ENCODE data around the gene SPATS2. TPM values are rescaled to one million over a fixed set of nuclear protein-coding genes. Genes with fewer than 3 reads are reported as not detected.

The SPATS2 gene
- total RNA-seq, 1 donor from 2014 or later = 18.2 TPM

DNA sequence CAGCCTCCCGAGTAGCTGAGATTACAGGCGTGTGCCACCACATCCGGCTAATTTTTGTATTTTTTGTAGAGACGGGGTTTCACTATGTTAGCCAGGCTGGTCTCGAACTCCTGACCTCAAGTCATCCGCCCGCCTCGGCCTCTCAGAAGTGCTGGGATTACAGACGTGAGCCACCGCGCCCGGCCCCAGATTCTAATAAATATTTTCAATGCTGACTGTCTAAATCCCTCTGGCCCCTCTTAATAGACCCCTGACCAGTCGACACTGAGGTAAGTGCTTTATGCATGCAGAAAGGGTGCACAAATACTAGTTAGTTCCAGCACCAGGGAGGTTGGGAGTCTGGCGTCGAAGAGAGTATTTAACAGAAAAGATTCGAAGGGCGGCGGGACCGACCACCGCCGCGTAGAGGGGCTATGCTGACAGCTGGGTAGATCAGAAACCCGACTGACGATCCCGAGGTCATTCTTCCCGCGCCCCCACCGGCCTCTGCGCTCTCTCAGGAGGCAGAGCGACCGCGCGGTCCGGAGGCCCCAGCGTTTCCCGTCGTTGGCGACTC is 1.1 kb upstream of the SPATS2 start:
- Histone ChIP-seq H3K4me3 (ENCODE audit: low read depth, low read length) (peak overlapping the region; percentile 86), H3K36me3 (ENCODE audit: control insufficient read depth, insufficient read depth, low read length) (no peaks in the 10 kb centered on the region), H3K27me3 (ENCODE audit: control insufficient read depth, insufficient read depth, low read length) (no peaks in the 10 kb centered on the region)
- TF ChIP-seq, protein P1, sequence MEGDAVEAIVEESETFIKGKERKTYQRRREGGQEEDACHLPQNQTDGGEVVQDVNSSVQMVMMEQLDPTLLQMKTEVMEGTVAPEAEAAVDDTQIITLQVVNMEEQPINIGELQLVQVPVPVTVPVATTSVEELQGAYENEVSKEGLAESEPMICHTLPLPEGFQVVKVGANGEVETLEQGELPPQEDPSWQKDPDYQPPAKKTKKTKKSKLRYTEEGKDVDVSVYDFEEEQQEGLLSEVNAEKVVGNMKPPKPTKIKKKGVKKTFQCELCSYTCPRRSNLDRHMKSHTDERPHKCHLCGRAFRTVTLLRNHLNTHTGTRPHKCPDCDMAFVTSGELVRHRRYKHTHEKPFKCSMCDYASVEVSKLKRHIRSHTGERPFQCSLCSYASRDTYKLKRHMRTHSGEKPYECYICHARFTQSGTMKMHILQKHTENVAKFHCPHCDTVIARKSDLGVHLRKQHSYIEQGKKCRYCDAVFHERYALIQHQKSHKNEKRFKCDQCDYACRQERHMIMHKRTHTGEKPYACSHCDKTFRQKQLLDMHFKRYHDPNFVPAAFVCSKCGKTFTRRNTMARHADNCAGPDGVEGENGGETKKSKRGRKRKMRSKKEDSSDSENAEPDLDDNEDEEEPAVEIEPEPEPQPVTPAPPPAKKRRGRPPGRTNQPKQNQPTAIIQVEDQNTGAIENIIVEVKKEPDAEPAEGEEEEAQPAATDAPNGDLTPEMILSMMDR (IDR thresholded peaks at IDR 0.05; ENCODE audit: insufficient read depth, low read length, poor library complexity, severe bottlenecking) = peak; percentile 1
- DNase-seq (ENCODE audit: low read depth) = no peak

DNA sequence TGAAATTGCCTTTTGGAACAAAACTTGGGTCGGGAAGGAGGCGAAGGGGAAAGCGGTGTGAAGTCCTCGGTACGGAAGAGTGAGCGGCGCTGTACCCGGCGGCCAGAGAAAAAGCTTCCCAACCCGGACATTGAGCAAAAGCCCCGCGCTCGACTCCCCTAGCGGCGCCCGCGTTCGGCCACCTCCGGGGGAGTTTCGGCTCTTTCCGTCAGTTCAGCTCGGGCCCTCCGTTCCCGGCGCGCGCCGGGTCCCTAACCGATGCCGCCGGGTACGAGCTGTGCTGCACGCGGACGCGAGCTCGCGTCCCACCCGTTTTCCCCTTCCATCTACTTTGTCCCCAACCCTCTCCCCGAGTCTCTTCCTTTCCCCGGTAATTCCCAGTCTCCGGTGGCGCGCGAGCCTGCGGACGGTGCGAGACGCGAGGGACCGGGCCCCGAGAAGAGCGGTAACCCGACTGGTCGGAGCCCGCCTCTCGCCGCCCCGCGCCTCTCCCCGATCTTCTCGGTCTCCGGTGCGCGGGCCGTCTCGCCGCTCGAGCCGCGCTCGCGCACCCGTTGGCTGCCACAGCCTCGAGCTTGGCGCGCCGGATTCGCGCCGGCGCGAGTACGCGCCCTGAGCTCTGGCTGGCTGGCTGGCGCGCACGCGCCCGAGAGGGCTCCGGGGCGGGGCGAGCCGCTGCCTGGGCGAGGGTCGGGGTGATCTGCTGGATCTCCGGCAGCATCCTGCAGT is 446 bp upstream of the SPATS2 start:
- TF ChIP-seq, protein P1 (IDR thresholded peaks at IDR 0.05; ENCODE audit: insufficient read depth, low read length, poor library complexity, severe bottlenecking) = peak; percentile 0
- Histone ChIP-seq H3K4me3 (ENCODE audit: low read depth, low read length) (peak overlapping the region; percentile 86), H3K36me3 (ENCODE audit: control insufficient read depth, insufficient read depth, low read length) (no peaks in the 10 kb centered on the region), H3K27me3 (ENCODE audit: control insufficient read depth, insufficient read depth, low read length) (no peaks in the 10 kb centered on the region)
- no peak for DNase-seq (ENCODE audit: low read depth)

DNA sequence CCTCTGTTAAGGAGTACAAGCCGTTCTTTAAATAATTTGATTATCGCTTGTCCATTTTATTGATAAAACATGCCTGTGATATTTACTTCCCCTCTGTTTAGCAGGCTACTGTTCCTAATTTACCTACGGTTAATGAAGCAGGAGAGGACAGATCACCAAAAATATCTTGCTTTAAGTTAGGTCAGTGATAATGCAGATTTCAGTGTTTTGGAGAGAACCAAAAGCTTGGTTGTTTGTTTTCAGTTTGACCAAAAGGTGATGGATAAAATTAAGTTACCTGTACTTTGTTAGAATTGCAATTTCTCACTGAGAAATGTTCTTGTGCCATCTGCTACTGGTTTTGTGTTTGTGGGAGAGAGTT is 958 bp downstream of the SPATS2 start:
- DNase-seq (ENCODE audit: low read depth) = no peak
- Histone ChIP-seq H3K27me3 (ENCODE audit: control insufficient read depth, insufficient read depth, low read length) (no peaks in the 10 kb centered on the region), H3K36me3 (ENCODE audit: control insufficient read depth, insufficient read depth, low read length) (no peaks in the 10 kb centered on the region), H3K4me3 (ENCODE audit: low read depth, low read length) (peak overlapping the region; percentile 86)
- TF ChIP-seq, protein P1 (IDR thresholded peaks at IDR 0.05; ENCODE audit: insufficient read depth, low read length, poor library complexity, severe bottlenecking) = no peak

DNA sequence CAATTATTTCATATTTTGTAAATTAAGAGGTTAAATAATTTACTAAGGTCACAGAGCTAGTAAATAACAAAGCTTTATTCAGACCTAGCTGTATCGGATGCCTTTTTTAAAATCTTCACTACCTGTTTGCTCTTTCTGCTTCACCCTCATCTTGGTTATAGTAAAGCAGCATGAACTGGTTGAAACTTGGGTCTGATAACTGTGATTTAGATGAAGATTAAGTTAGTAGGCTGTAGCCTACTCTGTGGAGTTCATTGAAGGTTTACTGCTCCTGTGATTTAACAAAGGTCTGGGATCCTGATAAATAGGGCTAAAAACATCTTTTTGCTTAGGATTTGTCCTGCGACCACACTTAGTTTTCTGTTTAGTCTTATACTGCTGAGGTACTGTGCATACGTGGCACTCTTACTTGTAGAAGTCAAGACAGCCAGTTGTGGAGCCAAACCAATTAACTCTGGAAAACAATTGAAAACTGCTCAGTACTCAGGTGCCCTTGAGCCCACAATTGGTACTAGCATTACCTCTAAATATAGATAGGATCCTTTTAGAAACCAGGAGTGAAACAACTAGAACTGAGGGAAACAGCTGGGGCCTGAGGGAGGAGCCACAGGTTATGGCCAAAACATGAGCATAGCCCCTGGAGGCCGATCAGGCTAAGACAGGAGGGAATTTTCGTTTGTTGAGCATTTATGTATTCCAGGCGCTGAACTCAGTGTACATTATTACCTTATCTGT is 2.3 kb downstream of the SPATS2 start:
- DNase-seq (ENCODE audit: low read depth) = no peak
- Histone ChIP-seq H3K4me3 (ENCODE audit: low read depth, low read length) (no peak overlapping the region), H3K27me3 (ENCODE audit: control insufficient read depth, insufficient read depth, low read length) (no peaks in the 10 kb centered on the region), H3K36me3 (ENCODE audit: control insufficient read depth, insufficient read depth, low read length) (no peaks in the 10 kb centered on the region)
- TF ChIP-seq, protein P1 (IDR thresholded peaks at IDR 0.05; ENCODE audit: insufficient read depth, low read length, poor library complexity, severe bottlenecking) = peak; percentile 51

DNA sequence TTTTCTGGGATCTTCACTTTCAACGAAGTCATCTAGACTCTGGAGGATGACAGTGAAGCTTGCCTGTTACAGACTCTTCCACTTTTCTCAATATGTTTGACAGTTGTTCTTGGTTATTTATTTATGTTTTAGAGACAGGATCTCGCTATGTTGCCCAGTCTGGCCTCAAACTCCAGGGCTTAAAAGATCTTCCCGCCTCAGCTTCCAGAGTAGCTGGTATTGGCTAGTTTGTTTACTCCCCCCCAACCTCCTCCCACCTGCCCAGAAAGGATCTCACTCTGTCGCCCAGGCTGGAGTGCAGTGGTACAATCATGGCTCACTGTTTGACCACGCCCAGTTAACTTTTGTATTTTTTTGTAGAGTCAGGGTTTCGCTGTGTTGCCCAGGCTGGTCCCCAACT is 3.3 kb downstream of the SPATS2 start:
- TF ChIP-seq, protein P1 (IDR thresholded peaks at IDR 0.05; ENCODE audit: insufficient read depth, low read length, poor library complexity, severe bottlenecking) = no peak
- Histone ChIP-seq H3K4me3 (ENCODE audit: low read depth, low read length) (no peak overlapping the region), H3K27me3 (ENCODE audit: control insufficient read depth, insufficient read depth, low read length) (no peaks in the 10 kb centered on the region), H3K36me3 (ENCODE audit: control insufficient read depth, insufficient read depth, low read length) (no peaks in the 10 kb centered on the region)
- no peak for DNase-seq (ENCODE audit: low read depth)
